Measurements from ENCODE around the gene ESPN.
"Not testable (repeated sequence)": the region's sequence is repeated elsewhere in the genome, so short reads cannot be mapped to it uniquely, and the experiment has no call there.

DNA sequence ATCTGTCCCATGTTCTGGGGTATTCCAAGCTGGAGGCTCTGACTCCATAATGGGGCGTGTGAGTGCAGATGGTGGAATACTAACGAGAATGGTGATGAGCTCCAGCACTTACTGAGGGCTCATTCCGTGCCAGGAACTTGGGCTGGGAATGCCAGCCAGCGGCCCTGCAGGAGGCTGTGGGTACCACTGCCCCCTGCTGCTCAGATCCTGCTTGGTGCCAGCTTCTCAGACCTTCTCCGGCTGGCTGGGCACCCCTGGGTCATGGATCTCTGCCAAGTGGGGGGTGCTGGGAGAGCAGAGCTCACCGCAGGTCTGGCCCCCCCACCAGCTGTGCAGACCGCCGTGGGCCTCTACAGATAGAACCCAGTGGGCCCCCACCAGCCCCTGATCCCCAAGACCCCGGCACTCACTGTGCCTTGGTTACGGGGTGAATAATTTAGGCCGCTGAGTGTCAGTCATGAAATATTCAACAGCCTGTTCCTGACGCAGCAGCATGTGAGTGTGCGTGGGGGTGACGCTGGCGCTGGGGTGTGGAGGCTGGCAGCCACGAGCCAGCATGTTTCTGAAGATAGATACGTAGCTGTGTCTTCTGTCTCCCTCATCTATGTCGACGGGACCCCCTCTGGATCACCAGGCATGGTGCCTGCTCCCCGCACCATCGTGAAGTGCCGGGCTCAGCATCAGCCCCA, 12.6 kb downstream of the ESPN start:
- TF ChIP-seq, protein P1, sequence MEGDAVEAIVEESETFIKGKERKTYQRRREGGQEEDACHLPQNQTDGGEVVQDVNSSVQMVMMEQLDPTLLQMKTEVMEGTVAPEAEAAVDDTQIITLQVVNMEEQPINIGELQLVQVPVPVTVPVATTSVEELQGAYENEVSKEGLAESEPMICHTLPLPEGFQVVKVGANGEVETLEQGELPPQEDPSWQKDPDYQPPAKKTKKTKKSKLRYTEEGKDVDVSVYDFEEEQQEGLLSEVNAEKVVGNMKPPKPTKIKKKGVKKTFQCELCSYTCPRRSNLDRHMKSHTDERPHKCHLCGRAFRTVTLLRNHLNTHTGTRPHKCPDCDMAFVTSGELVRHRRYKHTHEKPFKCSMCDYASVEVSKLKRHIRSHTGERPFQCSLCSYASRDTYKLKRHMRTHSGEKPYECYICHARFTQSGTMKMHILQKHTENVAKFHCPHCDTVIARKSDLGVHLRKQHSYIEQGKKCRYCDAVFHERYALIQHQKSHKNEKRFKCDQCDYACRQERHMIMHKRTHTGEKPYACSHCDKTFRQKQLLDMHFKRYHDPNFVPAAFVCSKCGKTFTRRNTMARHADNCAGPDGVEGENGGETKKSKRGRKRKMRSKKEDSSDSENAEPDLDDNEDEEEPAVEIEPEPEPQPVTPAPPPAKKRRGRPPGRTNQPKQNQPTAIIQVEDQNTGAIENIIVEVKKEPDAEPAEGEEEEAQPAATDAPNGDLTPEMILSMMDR (IDR thresholded peaks at IDR 0.05 in 8 of 11, conservative IDR thresholded peaks at IDR 0.05 in 3 of 11), result not testable (repeated sequence)
- TF ChIP-seq POLR2AphosphoS5, POLR2A (IDR thresholded peaks at IDR 0.05): not testable (repeated sequence)

All from spleen (tissue), 7 donors.